Keratinocyte (primary cell): ENCODE data around the gene PRKD1. TPM values are rescaled to one million over a fixed set of nuclear protein-coding genes. Genes with fewer than 3 reads are reported as not detected.

Experiments used
- DNase-seq: peaks from one replicate; pipeline ENCODE4 v3.0.0-alpha.2; 2011; ENCODE audit warnings: low read depth, missing footprints, low spot score
- FAIRE-seq: peaks from 2 replicates; lab custom pipeline; 2011; peaks lifted over from hg19 to GRCh38; lab: Jason Lieb, UNC
- H2AFZ ChIP-seq: 2 replicates; pipeline ENCODE4 v1.6.0; 2012; ENCODE audit warnings: low read length, control low read depth, inconsistent platforms; ENCODE audit not compliant: control insufficient read depth
- H3K27ac ChIP-seq: 2 replicates; pipeline ENCODE4 v1.5.1; 2011; ENCODE audit warnings: low read length; ENCODE audit not compliant: control insufficient read depth, insufficient read depth
- H3K27me3 ChIP-seq: 3 replicates; pipeline ENCODE4 v1.6.0; 2011; ENCODE audit warnings: low read length; ENCODE audit not compliant: control insufficient read depth, insufficient read depth; ENCODE audit errors: extremely low read depth
- H3K36me3 ChIP-seq, 2 experiments: 2 replicates in 1 of 2; 3 replicates in 1 of 2; pipeline ENCODE4 v1.5.1; 2011; ENCODE audit warnings: low read length in 2 of 2, mild to moderate bottlenecking in 1 of 2; ENCODE audit not compliant: control insufficient read depth in 2 of 2, insufficient read depth in 2 of 2; ENCODE audit errors: extremely low read depth in 1 of 2
- H3K4me1 ChIP-seq: 3 replicates; pipeline ENCODE4 v1.5.1; 2011; ENCODE audit warnings: low read length; ENCODE audit not compliant: control insufficient read depth, insufficient read depth; ENCODE audit errors: extremely low read depth
- H3K4me2 ChIP-seq: 3 replicates; pipeline ENCODE4 v1.6.0; 2011; ENCODE audit warnings: low read depth, low read length; ENCODE audit not compliant: control insufficient read depth, insufficient read depth; ENCODE audit errors: extremely low read depth
- H3K4me3 ChIP-seq, 3 experiments: fragments of 200-600 bp in 1 of 3; sonication (generic) in 1 of 3; 2 replicates in 2 of 3; 3 replicates in 1 of 3; pipeline ENCODE4 v1.5.1; 2011 to 2016; ENCODE audit warnings: low read length in 3 of 3, mild to moderate bottlenecking in 3 of 3, control low read depth in 2 of 3, inconsistent platforms in 1 of 3, low read depth in 1 of 3, mixed read lengths in 1 of 3, mixed run types in 1 of 3, moderate library complexity in 1 of 3; ENCODE audit not compliant: control insufficient read depth in 2 of 3, insufficient read depth in 2 of 3; ENCODE audit errors: extremely low read depth in 1 of 3
- H3K79me2 ChIP-seq: 2 replicates; pipeline ENCODE4 v1.6.0; 2012; ENCODE audit warnings: low read length; ENCODE audit not compliant: control insufficient read depth, insufficient read depth
- H3K9ac ChIP-seq: 3 replicates; pipeline ENCODE4 v1.6.0; 2011; ENCODE audit warnings: low read length; ENCODE audit not compliant: control insufficient read depth, insufficient read depth; ENCODE audit errors: extremely low read depth
- H3K9me1 ChIP-seq: 3 replicates; pipeline ENCODE4 v1.6.0; 2011; ENCODE audit warnings: low read length; ENCODE audit not compliant: control insufficient read depth, insufficient read depth; ENCODE audit errors: extremely low read depth
- H3K9me3 ChIP-seq: 2 replicates; pipeline ENCODE4 v1.5.1; 2012; ENCODE audit warnings: low read depth, low read length; ENCODE audit not compliant: control insufficient read depth
- H4K20me1 ChIP-seq: 3 replicates; pipeline ENCODE4 v1.6.0; 2011; ENCODE audit warnings: low read length; ENCODE audit not compliant: control insufficient read depth, insufficient read depth; ENCODE audit errors: extremely low read depth
- EZH2 ChIP-seq: IDR thresholded peaks from one replicate; pipeline ENCODE4 v1.6.1; 2012; ENCODE audit warnings: inconsistent platforms, mild to moderate bottlenecking, low read length, moderate library complexity
- dilution Hi-C: fragments of 300-500 bp; cut with MboI; formaldehyde crosslinking; loops from one replicate; pipeline ENCODE4 v1.7.0; 2020; ENCODE audit warnings: low sequenced_read_pairs; ENCODE audit not compliant: extremely low pct_ligation_motif_present
- polyA plus RNA-seq, 5 experiments: library from polyadenylated mRNA; depleted of rRNA in 3 of 5; stranded (reverse) in 3 of 5; stranded (forward) in 1 of 5; unstranded in 1 of 5; fragments of >200 nt; gene quantifications; 1 replicate in 1 of 5; 2 replicates in 3 of 5; 3 replicates in 1 of 5; pipeline versions ENCODE4 v1.2.1 to v1.2.3, GENCODE V29; 2011 to 2012; ENCODE audit warnings: missing spikeins in 2 of 5, low read depth in 1 of 5, low replicate concordance in 1 of 5
- TF ChIP-seq, protein P1 (sequence below), 3 experiments: IDR thresholded peaks in 1 of 3; conservative IDR thresholded peaks in 1 of 3; optimal IDR thresholded peaks in 1 of 3; 2 replicates in 2 of 3; 3 replicates in 1 of 3; pipeline versions ENCODE3 to v1.5.1; 2011; ENCODE audit warnings: low read length in 3 of 3, mild to moderate bottlenecking in 3 of 3, moderate library complexity in 2 of 3, control low read depth in 1 of 3, inconsistent platforms in 1 of 3; ENCODE audit not compliant: insufficient read depth in 2 of 3; ENCODE audit errors: extremely low read depth in 1 of 3

Gene PRKD1
- polyA plus RNA-seq, 1 donor (not counting 4 experiments of a cell fraction or from before 2014, with no cell fraction given), result 0.49 TPM

- Histone ChIP-seq H3K36me3 (no peaks in the 10 kb centered on the region), H3K27ac (no peak overlapping the region), H3K79me2 (no peaks in the 10 kb centered on the region), H3K4me1 (no peaks in the 10 kb centered on the region), H3K4me3 (no peak overlapping the region), H4K20me1 (no peaks in the 10 kb centered on the region), H3K27me3 (no peaks in the 10 kb centered on the region), H3K9me3 (no peaks in the 10 kb centered on the region), H3K4me2 (no peak overlapping the region), H3K9me1 (no peaks in the 10 kb centered on the region), H2AFZ (no peak overlapping the region), H3K9ac (no peak overlapping the region)
- dilution Hi-C loops, result no loop called here
- DNase-seq (no peak), FAIRE-seq (no peak)
- TF ChIP-seq EZH2, result no peak
- TF ChIP-seq, protein P1, sequence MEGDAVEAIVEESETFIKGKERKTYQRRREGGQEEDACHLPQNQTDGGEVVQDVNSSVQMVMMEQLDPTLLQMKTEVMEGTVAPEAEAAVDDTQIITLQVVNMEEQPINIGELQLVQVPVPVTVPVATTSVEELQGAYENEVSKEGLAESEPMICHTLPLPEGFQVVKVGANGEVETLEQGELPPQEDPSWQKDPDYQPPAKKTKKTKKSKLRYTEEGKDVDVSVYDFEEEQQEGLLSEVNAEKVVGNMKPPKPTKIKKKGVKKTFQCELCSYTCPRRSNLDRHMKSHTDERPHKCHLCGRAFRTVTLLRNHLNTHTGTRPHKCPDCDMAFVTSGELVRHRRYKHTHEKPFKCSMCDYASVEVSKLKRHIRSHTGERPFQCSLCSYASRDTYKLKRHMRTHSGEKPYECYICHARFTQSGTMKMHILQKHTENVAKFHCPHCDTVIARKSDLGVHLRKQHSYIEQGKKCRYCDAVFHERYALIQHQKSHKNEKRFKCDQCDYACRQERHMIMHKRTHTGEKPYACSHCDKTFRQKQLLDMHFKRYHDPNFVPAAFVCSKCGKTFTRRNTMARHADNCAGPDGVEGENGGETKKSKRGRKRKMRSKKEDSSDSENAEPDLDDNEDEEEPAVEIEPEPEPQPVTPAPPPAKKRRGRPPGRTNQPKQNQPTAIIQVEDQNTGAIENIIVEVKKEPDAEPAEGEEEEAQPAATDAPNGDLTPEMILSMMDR (optimal IDR thresholded peaks at IDR 0.05 in 1 of 3, IDR thresholded peaks at IDR 0.05 in 1 of 3, conservative IDR thresholded peaks at IDR 0.05 in 1 of 3; ENCODE audit: extremely low read depth in 1 of 3, insufficient read depth in 2 of 3, low read length in 3 of 3), result no peak
Measured at GRCh38 chr14:29654901-29655550, 272.6 kb downstream of the PRKD1 start.

- no peak overlapping the region for H3K27ac ChIP-seq
Measured at GRCh38 chr14:29653303-29653702, 274.3 kb downstream of the PRKD1 start.

More at GRCh38 chr14:29653303-29653702, 274.3 kb downstream of the PRKD1 start:
- no peaks in the 10 kb centered on the region for H3K4me1 ChIP-seq
- H4K20me1 ChIP-seq, result no peaks in the 10 kb centered on the region
- no peaks in the 10 kb centered on the region for H3K27me3 ChIP-seq
- H3K4me2 ChIP-seq, result no peak overlapping the region
- no peak overlapping the region for H3K9ac ChIP-seq
- H2AFZ ChIP-seq, result no peak overlapping the region
- FAIRE-seq (no peak), DNase-seq (no peak)
- H3K79me2 ChIP-seq, result no peaks in the 10 kb centered on the region
- H3K9me1 ChIP-seq, result no peaks in the 10 kb centered on the region
- no peaks in the 10 kb centered on the region for H3K9me3 ChIP-seq
- no peaks in the 10 kb centered on the region for H3K36me3 ChIP-seq
- no peak for TF ChIP-seq EZH2
- TF ChIP-seq, protein P1 (optimal IDR thresholded peaks at IDR 0.05 in 1 of 3, IDR thresholded peaks at IDR 0.05 in 1 of 3, conservative IDR thresholded peaks at IDR 0.05 in 1 of 3; ENCODE audit: extremely low read depth in 1 of 3, insufficient read depth in 2 of 3, low read length in 3 of 3), result no peak
- dilution Hi-C loops, result no loop called here
- no peak overlapping the region for H3K4me3 ChIP-seq
